Neural cell (in vitro differentiated cells): Measurements from ENCODE around the gene ADAMTSL4.

ENCODE experiments used
- CTCF ChIP-seq: fragments of 450-650 bp; IDR thresholded peaks from 2 replicates; pipeline ENCODE4 v1.5.1; 2014; ENCODE audit warnings: antibody characterized with exemption, mild to moderate bottlenecking, moderate library complexity; ENCODE audit not compliant: poor library complexity, severe bottlenecking
- EP300 ChIP-seq: fragments of 450-650 bp; conservative IDR thresholded peaks from 2 replicates; pipeline ENCODE4 v1.6.1; 2014; ENCODE audit warnings: antibody characterized with exemption, mild to moderate bottlenecking, moderate library complexity; ENCODE audit not compliant: poor library complexity, severe bottlenecking
- RAD21 ChIP-seq: fragments of 450-650 bp; conservative IDR thresholded peaks from 2 replicates; pipeline ENCODE4 v1.6.1; 2014; ENCODE audit warnings: antibody characterized with exemption, mild to moderate bottlenecking, moderate library complexity

DNA sequence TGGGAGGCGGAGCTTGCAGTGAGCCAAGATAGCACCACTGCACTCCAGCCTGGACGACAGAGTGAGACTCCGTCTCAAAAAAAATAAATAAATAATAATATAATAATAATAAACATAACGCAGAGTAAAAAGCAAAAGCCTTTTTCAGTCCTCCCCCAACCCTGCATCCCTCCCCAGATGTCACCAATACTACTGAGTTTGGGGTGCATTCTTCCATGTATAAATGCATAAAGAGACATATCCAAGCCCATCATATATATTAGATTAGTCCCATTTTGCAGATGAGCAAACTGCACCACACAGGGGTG lies 930 bp upstream of the ADAMTSL4 start:
- no peak for TF ChIP-seq CTCF
- TF ChIP-seq EP300: no peak
- TF ChIP-seq RAD21: no peak
